ENCODE results near the gene ZNF564. TPM values are rescaled to one million over a fixed set of nuclear protein-coding genes. Genes with fewer than 3 reads are reported as not detected.

Gene ZNF564
- total and polyA plus RNA-seq, 10 of the 15 experiments (the other 5 are each of a cell fraction or from before 2014, with no cell fraction given) = 1.5 to 8.9 (median 5.4) TPM

DNA sequence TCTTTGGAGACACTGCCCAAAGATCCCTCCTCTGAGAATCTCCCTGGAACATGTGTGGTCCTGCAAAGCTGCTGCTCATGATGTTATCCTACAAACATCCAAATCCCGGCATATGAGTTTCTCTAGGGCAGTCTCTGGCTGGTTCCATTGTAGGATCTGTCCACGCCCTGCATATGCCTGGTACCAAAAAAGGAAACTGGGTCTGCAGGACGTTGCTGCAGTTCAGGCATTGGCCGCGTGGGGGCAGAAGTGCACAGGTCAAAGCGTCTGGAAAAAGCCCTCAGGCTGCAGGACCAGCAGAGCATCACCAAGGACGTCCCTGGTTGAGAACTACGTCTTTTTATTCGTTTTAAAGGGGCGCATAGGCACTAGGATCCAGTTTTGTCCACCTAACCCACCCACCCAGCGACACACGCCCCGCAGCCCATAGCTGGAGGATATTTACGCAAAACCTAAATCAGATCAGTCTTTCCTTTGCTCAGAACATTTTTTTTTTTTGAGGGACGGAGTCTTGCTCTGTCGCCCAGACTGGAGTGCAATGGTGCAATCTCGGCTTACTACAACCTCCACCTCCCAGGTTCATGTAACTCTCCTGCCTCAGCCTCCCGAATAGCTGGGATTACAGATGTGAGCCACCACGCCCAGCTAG lies 12.9 kb upstream of the ZNF564 start (continued):
- TF ChIP-seq, protein P1, sequence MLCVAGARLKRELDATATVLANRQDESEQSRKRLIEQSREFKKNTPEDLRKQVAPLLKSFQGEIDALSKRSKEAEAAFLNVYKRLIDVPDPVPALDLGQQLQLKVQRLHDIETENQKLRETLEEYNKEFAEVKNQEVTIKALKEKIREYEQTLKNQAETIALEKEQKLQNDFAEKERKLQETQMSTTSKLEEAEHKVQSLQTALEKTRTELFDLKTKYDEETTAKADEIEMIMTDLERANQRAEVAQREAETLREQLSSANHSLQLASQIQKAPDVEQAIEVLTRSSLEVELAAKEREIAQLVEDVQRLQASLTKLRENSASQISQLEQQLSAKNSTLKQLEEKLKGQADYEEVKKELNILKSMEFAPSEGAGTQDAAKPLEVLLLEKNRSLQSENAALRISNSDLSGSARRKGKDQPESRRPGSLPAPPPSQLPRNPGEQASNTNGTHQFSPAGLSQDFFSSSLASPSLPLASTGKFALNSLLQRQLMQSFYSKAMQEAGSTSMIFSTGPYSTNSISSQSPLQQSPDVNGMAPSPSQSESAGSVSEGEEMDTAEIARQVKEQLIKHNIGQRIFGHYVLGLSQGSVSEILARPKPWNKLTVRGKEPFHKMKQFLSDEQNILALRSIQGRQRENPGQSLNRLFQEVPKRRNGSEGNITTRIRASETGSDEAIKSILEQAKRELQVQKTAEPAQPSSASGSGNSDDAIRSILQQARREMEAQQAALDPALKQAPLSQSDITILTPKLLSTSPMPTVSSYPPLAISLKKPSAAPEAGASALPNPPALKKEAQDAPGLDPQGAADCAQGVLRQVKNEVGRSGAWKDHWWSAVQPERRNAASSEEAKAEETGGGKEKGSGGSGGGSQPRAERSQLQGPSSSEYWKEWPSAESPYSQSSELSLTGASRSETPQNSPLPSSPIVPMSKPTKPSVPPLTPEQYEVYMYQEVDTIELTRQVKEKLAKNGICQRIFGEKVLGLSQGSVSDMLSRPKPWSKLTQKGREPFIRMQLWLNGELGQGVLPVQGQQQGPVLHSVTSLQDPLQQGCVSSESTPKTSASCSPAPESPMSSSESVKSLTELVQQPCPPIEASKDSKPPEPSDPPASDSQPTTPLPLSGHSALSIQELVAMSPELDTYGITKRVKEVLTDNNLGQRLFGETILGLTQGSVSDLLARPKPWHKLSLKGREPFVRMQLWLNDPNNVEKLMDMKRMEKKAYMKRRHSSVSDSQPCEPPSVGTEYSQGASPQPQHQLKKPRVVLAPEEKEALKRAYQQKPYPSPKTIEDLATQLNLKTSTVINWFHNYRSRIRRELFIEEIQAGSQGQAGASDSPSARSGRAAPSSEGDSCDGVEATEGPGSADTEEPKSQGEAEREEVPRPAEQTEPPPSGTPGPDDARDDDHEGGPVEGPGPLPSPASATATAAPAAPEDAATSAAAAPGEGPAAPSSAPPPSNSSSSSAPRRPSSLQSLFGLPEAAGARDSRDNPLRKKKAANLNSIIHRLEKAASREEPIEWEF (IDR thresholded peaks at IDR 0.05; ENCODE audit: insufficient replicate concordance, low read depth, low read length) = no peak
- TF ChIP-seq MXI1 (IDR thresholded peaks at IDR 0.05; ENCODE audit: low read depth, low read length) (no peak), MEF2B (IDR thresholded peaks at IDR 0.05; ENCODE audit: partially characterized antibody, poor library complexity, severe bottlenecking) (no peak), CEBPB (IDR thresholded peaks at IDR 0.05; ENCODE audit: borderline replicate concordance in 1 of 2, low read depth in 2 of 2, low read length in 2 of 2) (no peak), IKZF2 (IDR thresholded peaks at IDR 0.05) (no peak), LARP7 (IDR thresholded peaks at IDR 0.05) (no peak), NFYA (IDR thresholded peaks at IDR 0.05; ENCODE audit: borderline replicate concordance, low read depth, low read length) (no peak), ZNF207 (IDR thresholded peaks at IDR 0.05; ENCODE audit: borderline replicate concordance) (no peak; the same call in 1 of the 2 replicates), KAT2A (conservative IDR thresholded peaks at IDR 0.05; ENCODE audit: control insufficient read depth, low read depth, low read length) (no peak), NRF1 (conservative IDR thresholded peaks at IDR 0.05; ENCODE audit: low read depth, low read length) (no peak), HDAC6 (IDR thresholded peaks at IDR 0.05; ENCODE audit: unreplicated experiment) (no peak)
- TF ChIP-seq, protein P2, sequence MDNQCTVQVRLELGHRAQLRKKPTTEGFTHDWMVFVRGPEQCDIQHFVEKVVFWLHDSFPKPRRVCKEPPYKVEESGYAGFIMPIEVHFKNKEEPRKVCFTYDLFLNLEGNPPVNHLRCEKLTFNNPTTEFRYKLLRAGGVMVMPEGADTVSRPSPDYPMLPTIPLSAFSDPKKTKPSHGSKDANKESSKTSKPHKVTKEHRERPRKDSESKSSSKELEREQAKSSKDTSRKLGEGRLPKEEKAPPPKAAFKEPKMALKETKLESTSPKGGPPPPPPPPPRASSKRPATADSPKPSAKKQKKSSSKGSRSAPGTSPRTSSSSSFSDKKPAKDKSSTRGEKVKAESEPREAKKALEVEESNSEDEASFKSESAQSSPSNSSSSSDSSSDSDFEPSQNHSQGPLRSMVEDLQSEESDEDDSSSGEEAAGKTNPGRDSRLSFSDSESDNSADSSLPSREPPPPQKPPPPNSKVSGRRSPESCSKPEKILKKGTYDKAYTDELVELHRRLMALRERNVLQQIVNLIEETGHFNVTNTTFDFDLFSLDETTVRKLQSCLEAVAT (IDR thresholded peaks at IDR 0.05) = no peak
- TF ChIP-seq, protein P3, sequence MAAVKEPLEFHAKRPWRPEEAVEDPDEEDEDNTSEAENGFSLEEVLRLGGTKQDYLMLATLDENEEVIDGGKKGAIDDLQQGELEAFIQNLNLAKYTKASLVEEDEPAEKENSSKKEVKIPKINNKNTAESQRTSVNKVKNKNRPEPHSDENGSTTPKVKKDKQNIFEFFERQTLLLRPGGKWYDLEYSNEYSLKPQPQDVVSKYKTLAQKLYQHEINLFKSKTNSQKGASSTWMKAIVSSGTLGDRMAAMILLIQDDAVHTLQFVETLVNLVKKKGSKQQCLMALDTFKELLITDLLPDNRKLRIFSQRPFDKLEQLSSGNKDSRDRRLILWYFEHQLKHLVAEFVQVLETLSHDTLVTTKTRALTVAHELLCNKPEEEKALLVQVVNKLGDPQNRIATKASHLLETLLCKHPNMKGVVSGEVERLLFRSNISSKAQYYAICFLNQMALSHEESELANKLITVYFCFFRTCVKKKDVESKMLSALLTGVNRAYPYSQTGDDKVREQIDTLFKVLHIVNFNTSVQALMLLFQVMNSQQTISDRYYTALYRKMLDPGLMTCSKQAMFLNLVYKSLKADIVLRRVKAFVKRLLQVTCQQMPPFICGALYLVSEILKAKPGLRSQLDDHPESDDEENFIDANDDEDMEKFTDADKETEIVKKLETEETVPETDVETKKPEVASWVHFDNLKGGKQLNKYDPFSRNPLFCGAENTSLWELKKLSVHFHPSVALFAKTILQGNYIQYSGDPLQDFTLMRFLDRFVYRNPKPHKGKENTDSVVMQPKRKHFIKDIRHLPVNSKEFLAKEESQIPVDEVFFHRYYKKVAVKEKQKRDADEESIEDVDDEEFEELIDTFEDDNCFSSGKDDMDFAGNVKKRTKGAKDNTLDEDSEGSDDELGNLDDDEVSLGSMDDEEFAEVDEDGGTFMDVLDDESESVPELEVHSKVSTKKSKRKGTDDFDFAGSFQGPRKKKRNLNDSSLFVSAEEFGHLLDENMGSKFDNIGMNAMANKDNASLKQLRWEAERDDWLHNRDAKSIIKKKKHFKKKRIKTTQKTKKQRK (IDR thresholded peaks at IDR 0.05; ENCODE audit: low read depth, low read length) = no peak
- TF ChIP-seq, protein P4, sequence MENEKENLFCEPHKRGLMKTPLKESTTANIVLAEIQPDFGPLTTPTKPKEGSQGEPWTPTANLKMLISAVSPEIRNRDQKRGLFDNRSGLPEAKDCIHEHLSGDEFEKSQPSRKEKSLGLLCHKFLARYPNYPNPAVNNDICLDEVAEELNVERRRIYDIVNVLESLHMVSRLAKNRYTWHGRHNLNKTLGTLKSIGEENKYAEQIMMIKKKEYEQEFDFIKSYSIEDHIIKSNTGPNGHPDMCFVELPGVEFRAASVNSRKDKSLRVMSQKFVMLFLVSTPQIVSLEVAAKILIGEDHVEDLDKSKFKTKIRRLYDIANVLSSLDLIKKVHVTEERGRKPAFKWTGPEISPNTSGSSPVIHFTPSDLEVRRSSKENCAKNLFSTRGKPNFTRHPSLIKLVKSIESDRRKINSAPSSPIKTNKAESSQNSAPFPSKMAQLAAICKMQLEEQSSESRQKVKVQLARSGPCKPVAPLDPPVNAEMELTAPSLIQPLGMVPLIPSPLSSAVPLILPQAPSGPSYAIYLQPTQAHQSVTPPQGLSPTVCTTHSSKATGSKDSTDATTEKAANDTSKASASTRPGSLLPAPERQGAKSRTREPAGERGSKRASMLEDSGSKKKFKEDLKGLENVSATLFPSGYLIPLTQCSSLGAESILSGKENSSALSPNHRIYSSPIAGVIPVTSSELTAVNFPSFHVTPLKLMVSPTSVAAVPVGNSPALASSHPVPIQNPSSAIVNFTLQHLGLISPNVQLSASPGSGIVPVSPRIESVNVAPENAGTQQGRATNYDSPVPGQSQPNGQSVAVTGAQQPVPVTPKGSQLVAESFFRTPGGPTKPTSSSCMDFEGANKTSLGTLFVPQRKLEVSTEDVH (IDR thresholded peaks at IDR 0.05; ENCODE audit: low read depth, partially characterized antibody) = no peak

All from GM12878 (cell line).